HG02885 (cell line): ENCODE measurements around the gene SPOUT1.
A peak's percentile ranks its signal among the peaks of the same experiment; 100 is the strongest.

Source experiments
- ATAC-seq: cut with Tn5 transposase; IDR thresholded peaks from one replicate; pipeline ENCODE4 v1.9.1; 2021; ENCODE audit warnings: mild to moderate bottlenecking; ENCODE audit not compliant: unreplicated experiment, poor library complexity

Gene SPOUT1

DNA sequence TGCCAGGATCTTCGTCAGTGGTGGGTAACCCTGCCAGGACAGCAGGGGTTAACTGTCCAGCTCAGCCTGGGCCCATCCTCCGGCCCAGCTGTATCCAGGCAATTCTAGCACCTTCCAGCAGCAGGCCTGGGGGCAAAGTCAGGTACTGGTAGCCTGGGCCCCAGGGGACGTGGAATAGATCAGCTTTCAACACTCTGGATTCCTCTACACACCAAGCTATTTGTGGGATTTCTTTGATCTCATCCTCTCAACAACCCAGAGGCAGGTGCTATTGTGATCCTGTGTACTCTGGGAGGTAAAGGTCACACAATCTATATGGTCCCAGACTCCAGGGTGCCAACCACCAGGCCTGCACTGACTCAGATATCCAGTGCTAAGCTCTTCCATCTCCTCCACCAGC, 8.7 kb upstream of the SPOUT1 start:
- no peak for ATAC-seq

- ATAC-seq: no peak
Measured at GRCh38 chr9:128836509-128837145, 7.0 kb upstream of the SPOUT1 start.

GRCh38 chr9:128835246-128836210, 5.9 kb upstream of the SPOUT1 start:
- ATAC-seq: no peak

DNA sequence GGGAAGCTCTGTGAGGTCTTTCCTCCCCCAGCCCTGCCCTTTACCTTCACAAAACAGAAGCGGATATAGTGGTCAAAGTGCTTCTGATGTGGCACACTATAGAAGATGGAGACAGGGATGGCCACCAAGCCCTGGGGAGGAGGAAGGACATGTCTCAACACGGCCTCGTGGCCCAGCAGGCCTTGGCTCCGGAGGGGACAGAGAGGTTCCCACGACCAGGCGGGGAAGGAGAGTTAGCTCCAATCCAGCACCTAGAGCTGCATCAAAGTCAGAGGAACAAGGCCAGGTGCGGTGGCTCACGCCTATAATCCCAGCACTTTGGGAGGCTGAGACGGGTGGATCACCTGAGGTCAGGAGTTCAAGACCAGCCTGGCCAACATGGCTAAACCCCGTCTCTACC, 4.1 kb upstream of the SPOUT1 start:
- no peak for ATAC-seq

DNA sequence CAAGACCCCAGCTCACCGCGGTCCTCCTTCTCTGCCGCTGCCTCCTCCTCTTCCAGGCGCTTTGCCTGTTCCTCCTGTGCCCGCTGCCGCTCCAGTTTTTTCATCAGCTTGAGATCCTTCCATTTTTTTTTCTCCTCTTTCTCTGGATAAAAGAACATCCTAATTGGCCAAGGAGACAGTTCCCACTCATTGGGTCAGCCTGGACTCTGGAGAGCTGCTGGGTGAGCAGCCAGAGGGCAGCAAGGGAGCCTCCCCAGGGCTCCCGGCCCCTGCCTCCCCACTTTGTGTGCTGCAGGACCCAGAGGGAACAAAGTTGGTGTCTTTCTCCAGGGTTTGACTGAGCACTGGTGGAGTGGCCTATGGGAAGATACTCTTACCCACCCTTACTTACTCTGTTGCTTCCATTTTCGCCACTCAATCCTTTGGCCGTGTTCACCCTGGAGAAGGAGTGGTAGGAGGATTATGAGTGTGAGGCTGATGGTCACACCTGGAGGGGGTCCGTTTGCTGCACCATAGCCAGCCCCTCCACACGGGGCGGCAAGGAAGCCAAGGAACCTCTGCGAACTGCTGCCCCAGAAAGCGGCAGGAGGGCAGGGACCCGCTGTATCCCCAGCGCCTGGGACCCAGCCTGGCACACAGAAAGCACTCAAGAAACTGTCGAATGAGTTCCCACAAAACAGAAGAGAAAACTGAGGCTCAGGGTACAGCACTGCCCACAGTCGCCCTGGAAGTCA, 708 bp downstream of the SPOUT1 start:
- peak; percentile 1 for ATAC-seq

GRCh38 chr9:128828267-128828666, 1.3 kb downstream of the SPOUT1 start:
- no peak for ATAC-seq

DNA sequence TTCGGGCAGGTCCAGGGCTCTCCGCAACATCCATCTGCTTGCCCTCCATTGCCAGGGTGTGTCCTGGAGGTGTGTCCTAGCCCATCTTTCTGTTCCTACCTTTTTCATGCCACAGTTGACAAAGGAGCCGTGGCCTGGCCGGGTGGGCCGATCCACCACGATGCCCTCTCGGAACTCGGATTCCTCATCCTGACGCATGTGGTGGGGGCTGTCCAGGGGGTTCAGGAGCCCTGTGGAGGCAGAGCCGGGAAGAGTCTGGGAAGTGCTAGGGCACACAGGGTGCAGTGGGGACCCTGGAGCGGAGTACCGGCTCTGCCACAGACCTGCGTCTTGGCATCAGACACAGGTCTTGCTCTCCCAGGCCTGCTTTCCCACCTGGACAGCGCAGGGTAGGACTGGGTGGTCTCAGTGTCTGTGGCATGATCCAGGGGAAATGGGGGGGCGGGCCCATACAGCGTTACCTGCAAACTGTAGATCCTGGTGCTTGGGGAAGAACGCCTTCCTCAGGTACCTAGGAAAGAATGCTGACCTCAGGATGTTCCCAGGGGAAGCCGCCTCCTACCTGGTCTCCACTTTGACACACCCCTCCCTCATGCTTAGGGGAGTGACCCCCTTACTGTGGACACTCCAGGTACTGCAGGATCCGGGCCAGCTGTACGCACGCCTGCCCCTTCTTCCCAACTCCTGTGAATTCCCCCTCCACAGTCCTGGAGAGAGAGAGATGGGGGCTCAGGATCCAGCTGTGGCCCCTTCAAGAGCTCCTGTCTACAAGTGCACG, 3.5 kb downstream of the SPOUT1 start:
- no peak for ATAC-seq

DNA sequence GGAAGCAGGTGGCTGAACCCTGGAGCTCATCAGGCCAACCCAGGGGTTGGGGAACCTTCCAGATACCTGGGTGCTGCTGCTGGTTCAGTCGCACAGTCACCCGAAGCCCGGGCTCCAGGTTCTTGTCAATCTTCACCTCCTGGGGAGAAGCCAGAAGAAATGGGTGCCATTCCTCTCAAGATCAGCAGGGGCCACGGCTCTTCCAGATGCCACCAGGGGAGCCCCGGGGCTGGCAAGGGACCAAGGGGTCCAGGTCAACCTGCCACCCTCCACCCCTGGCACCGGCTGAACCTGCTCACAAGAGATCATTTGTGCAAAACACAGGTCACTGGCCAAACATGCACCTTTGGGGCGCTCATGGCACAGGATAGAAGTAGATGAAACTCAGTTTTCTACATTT, 4.7 kb downstream of the SPOUT1 start:
- ATAC-seq: no peak

- ATAC-seq: no peak
Measured at GRCh38 chr9:128823903-128824406, 5.6 kb downstream of the SPOUT1 start.

- ATAC-seq: no peak
Measured at GRCh38 chr9:128823362-128823902, 6.2 kb downstream of the SPOUT1 start.

GRCh38 chr9:128822407-128823042, 7.1 kb downstream of the SPOUT1 start:
- no peak for ATAC-seq

DNA sequence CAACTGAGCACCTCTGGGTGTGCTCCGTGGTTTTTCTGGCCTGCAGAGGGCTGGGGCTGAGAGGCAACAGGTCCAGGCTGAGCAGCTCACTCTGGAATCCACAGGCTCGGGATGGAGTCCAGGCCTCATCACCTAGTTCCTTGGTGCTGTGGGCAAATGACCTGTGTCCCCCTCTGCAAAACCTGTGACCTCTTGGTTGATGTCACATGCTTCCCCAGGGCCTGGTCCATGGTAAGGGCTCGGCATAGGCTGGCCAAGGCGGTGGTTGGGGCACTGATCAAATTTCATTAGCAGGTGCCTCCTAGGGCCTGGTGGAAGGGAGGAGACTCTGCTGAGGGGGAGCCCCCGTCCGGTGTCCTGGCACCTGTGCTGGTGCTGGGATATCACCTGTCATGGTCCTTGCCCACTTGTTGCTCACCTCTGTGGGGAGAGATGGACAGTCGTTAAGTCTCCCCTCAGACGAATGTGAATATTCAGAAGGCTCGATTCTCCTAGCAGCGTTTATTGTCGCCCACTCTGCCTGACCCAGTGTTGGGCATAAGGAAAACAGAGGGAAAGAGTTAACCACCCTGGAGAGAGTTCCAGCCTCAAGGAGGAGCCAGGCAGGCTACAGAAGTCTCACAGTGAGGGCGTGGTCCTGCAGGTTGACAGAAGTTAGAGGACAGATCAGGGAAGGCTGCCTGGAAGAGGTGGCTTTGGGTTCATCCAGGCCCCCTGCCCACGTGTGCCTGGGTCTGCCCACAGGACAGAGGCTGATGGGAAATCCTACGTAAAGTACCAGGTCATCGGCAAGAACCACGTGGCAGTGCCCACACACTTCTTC, 7.8 kb downstream of the SPOUT1 start:
- no peak for ATAC-seq

- no peak for ATAC-seq
Measured at GRCh38 chr9:128820665-128821583, 8.7 kb downstream of the SPOUT1 start.

- no peak for ATAC-seq
Measured at GRCh38 chr9:128819716-128820664, 9.6 kb downstream of the SPOUT1 start.

DNA sequence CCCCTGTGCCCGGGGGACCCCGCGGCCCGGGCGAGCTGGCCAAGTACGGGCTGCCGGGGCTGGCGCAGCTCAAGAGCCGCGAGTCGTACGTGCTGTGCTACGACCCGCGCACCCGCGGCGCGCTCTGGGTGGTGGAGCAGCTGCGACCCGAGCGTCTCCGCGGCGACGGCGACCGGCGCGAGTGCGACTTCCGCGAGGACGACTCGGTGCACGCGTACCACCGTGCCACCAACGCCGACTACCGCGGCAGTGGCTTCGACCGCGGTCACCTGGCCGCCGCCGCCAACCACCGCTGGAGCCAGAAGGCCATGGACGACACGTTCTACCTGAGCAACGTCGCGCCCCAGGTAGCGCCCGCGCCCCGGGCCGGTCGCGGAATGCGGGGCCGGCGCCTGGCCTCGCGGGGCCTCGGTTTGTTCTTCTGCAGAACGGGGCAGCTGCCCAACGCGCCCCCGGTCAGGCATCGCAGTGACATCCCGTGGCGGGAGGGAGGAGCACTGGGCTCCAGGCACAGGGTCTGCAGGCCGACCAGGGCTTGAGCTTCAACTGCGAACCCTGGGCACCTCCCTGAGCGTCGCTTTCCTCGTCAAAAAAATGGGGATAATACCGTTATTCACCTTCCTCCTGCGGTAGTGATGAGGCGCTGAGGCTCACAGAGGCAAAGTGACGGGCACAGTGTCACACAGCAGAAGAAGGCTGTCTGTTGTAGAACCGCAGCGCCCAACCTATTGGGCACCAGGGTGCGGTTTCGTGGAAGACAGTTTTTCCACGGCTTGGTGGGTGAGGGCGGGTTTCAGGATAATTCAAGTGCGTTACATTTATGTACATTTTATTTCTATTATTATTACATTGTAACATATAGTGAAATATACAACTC, 10.5 kb downstream of the SPOUT1 start:
- peak; percentile 30 for ATAC-seq
